OCI-LY7 (cell line): ENCODE measurements around the gene FCAR. TPM values are rescaled to one million over a fixed set of nuclear protein-coding genes. Genes with fewer than 3 reads are reported as not detected.
"Not testable (repeated sequence)": the region's sequence is repeated elsewhere in the genome, so short reads cannot be mapped to it uniquely, and the experiment has no call there.

Experiments
- Bru-seq: library from RNA; stranded (reverse); fragments of 400-500 nt; gene quantifications from one replicate; lab custom pipeline; 2021; lab: Mats Ljungman, UMichigan
- BruChase-seq, 2 experiments: library from RNA; stranded (reverse); fragments of 400-500 nt; gene quantifications; one replicate each; lab custom pipeline; 2021; lab: Mats Ljungman, UMichigan
- BruUV-seq: library from RNA; stranded (reverse); fragments of 400-500 nt; replicated peaks from 2 replicates; lab custom pipeline; 2021; lab: Mats Ljungman, UMichigan
- CTCF ChIA-PET: fragments of 300-600 bp; sonication (Branson Sonifier 250); formaldehyde crosslinking; loops from one replicate; lab custom pipeline; 2022; ENCODE audit warnings: antibody characterized with exemption; ENCODE audit not compliant: unreplicated experiment; lab: Charles Lee
- POLR2A ChIA-PET: fragments of 300-600 bp; sonication (Branson Sonifier 250); formaldehyde crosslinking; loops from one replicate; lab custom pipeline; 2022; ENCODE audit warnings: antibody characterized with exemption; lab: Charles Lee
- DNase-seq: peaks from one replicate; pipeline ENCODE4 v3.0.0-alpha.2; 2015; ENCODE audit warnings: low spot score
- H2AFZ ChIP-seq: fragments of 200-600 bp; sonication (generic), shearing (Covaris generic); 2 replicates; pipeline ENCODE4 v1.6.1; 2014; ENCODE audit warnings: mild to moderate bottlenecking, antibody characterized with exemption, low read length, moderate library complexity
- H3K27ac ChIP-seq: fragments of 200-600 bp; sonication (generic); 2 replicates; pipeline ENCODE4 v1.5.1; 2014; ENCODE audit warnings: mixed run types, low read depth, mild to moderate bottlenecking, moderate library complexity, low read length, inconsistent platforms; ENCODE audit not compliant: poor library complexity, severe bottlenecking
- H3K36me3 ChIP-seq: fragments of 200-600 bp; sonication (generic); 2 replicates; pipeline ENCODE4 v1.6.1; 2014; ENCODE audit warnings: mild to moderate bottlenecking, antibody characterized with exemption, low read length, moderate library complexity, mixed read lengths; ENCODE audit not compliant: insufficient read depth
- H3K4me1 ChIP-seq: fragments of 200-600 bp; sonication (generic); 2 replicates; pipeline ENCODE4 v1.5.1; 2014; ENCODE audit warnings: mild to moderate bottlenecking, low read length; ENCODE audit not compliant: insufficient read depth, poor library complexity, severe bottlenecking
- H3K4me2 ChIP-seq: fragments of 200-600 bp; sonication (generic); 2 replicates; pipeline ENCODE4 v1.6.1; 2014; ENCODE audit warnings: mild to moderate bottlenecking, low read length
- H3K4me3 ChIP-seq: fragments of 200-600 bp; sonication (generic); 2 replicates; pipeline ENCODE4 v1.5.1; 2014; ENCODE audit warnings: mild to moderate bottlenecking, low read depth, low read length; ENCODE audit not compliant: poor library complexity, severe bottlenecking
- H3K79me2 ChIP-seq: fragments of 200-600 bp; sonication (generic); 2 replicates; pipeline ENCODE4 v1.6.1; 2016; ENCODE audit warnings: low read depth, mild to moderate bottlenecking, low read length, moderate library complexity, mixed read lengths; ENCODE audit not compliant: insufficient read depth
- H3K9me2 ChIP-seq: fragments of 200-600 bp; sonication (generic); 2 replicates; pipeline ENCODE4 v1.6.1; 2016; ENCODE audit warnings: mild to moderate bottlenecking, low read length, mixed read lengths; ENCODE audit not compliant: insufficient read depth
- H3K9me3 ChIP-seq: fragments of 200-600 bp; sonication (generic); 2 replicates; pipeline ENCODE4 v1.6.1; 2014; ENCODE audit warnings: mild to moderate bottlenecking, mixed run types, low read length, mixed read lengths
- H4K20me1 ChIP-seq: fragments of 200-600 bp; sonication (generic); 2 replicates; pipeline ENCODE4 v1.6.1; 2014; ENCODE audit warnings: mild to moderate bottlenecking, antibody characterized with exemption, low read length, moderate library complexity, mixed read lengths; ENCODE audit not compliant: insufficient read depth
- EZH2phosphoT487 ChIP-seq: fragments of 200-600 bp; sonication (generic); IDR thresholded peaks from 2 replicates; pipeline ENCODE4 v1.6.1; 2018; ENCODE audit warnings: low read depth, borderline replicate concordance, mild to moderate bottlenecking, mixed run types, antibody characterized with exemption, low read length, moderate library complexity, mixed read lengths
- intact Hi-C: fragments of 100-400 bp; cut with micrococcal nuclease; formaldehyde crosslinking; loops from one replicate; pipeline ENCODE4 v1.10.0; 2022; ENCODE audit not compliant: unreplicated experiment
- long read RNA-seq: library from polyadenylated mRNA; stranded (forward); transcript quantifications from one replicate; pipeline ENCODE4 v2.0.0, GENCODE V29; 2022
- total RNA-seq, 2 experiments: library from RNA; depleted of rRNA in 1 of 2; stranded (reverse); fragments of >200 nt in 1 of 2; shearing (Covaris generic) in 1 of 2; gene quantifications; 2 replicates each; pipeline ENCODE4 v1.2.3, GENCODE V29; 2014 to 2022
- TF ChIP-seq, protein P1 (sequence below): fragments of 200-600 bp; sonication (generic); conservative IDR thresholded peaks from 2 replicates; pipeline ENCODE4 v1.5.1; 2014; ENCODE audit warnings: mild to moderate bottlenecking, antibody characterized with exemption, low read length, moderate library complexity, mixed read lengths

FCAR gene
- total RNA-seq (2014; rRNA removed; shearing (Covaris generic)) (not detected in 2 replicates), total RNA-seq (2022) (not detected in 2 replicates), Bru-seq, nascent RNA (not detected), BruChase-seq, experiment 1, labeled RNA remaining after a 6-hour chase (not detected), BruChase-seq, experiment 2, labeled RNA remaining after a 2-hour chase (not detected)
- long read RNA-seq = 0 reads

DNA sequence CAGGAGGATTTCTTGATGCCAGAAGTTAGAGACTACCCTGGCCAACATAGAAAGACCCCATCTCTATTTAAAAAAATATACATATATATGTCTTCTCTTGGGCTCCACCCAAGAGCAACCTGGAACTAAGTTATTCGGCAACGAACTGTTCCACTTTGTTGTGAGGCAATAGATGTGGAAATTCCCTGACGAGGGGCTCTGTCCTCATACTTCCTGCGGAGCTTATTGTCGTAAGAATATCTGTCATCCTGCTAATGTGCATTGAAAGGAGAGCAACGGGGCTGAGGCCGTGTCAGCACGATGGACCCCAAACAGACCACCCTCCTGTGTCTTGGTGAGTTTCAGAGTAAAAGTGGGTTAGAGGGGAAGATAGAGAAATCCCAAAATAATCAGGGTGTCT, at the start of gene FCAR:
Gene FCAR (plus strand): TSS at position 246 of the 400 bp plus-strand sequence. CDS start 55 bp downstream, at position 301.
- BruUV-seq = no TSS peak
- H3K9me3 ChIP-seq = no peaks in the 10 kb centered on the region
- H3K36me3 ChIP-seq = no peaks in the 10 kb centered on the region
- no peak for DNase-seq
- no peak within 1 kb of the TSS for H2AFZ ChIP-seq
- CTCF ChIA-PET = no interaction called here
- TF ChIP-seq, protein P1, sequence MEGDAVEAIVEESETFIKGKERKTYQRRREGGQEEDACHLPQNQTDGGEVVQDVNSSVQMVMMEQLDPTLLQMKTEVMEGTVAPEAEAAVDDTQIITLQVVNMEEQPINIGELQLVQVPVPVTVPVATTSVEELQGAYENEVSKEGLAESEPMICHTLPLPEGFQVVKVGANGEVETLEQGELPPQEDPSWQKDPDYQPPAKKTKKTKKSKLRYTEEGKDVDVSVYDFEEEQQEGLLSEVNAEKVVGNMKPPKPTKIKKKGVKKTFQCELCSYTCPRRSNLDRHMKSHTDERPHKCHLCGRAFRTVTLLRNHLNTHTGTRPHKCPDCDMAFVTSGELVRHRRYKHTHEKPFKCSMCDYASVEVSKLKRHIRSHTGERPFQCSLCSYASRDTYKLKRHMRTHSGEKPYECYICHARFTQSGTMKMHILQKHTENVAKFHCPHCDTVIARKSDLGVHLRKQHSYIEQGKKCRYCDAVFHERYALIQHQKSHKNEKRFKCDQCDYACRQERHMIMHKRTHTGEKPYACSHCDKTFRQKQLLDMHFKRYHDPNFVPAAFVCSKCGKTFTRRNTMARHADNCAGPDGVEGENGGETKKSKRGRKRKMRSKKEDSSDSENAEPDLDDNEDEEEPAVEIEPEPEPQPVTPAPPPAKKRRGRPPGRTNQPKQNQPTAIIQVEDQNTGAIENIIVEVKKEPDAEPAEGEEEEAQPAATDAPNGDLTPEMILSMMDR = no peak
- TF ChIP-seq EZH2phosphoT487 = no peak
- H4K20me1 ChIP-seq = no peaks in the 10 kb centered on the region
- no peak within 1 kb of the TSS for H3K4me3 ChIP-seq
- no peak within 1 kb of the TSS for H3K4me2 ChIP-seq
- no peaks in the 10 kb centered on the region for H3K9me2 ChIP-seq
- intact Hi-C loops = no loop called here
- no peaks in the 10 kb centered on the region for H3K79me2 ChIP-seq
- H3K27ac ChIP-seq = no peak within 1 kb of the TSS
- H3K4me1 ChIP-seq = peaks cover 7% of the 10 kb centered on the region
- POLR2A ChIA-PET = no interaction called here

DNA sequence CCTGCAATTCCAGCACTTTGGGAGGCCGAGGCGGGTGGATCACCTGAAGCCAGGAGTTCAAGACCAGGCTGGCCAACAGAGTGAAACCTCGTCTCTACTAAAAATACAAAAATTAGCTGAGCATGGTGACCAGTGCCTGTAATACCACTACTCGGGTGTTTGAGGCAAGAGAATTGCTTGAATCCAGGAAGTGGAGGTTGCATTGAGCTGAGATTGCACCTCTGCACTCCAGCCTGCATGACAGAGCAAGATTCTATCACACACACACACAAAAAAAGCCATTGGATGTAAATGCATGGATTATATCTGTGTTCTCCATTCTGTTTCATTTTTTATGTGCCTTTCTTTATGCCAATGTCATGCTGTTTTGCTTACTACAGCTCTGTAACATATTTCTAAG, 49.6 kb upstream of the FCAR start:
- H3K9me3 ChIP-seq, H4K20me1 ChIP-seq, DNase-seq, H2AFZ ChIP-seq, H3K4me3 ChIP-seq, intact Hi-C loops, CTCF ChIA-PET, H3K4me2 ChIP-seq, H3K9me2 ChIP-seq, BruUV-seq, H3K36me3 ChIP-seq, H3K79me2 ChIP-seq, H3K27ac ChIP-seq, H3K4me1 ChIP-seq, POLR2A ChIA-PET: not testable (repeated sequence)

DNA sequence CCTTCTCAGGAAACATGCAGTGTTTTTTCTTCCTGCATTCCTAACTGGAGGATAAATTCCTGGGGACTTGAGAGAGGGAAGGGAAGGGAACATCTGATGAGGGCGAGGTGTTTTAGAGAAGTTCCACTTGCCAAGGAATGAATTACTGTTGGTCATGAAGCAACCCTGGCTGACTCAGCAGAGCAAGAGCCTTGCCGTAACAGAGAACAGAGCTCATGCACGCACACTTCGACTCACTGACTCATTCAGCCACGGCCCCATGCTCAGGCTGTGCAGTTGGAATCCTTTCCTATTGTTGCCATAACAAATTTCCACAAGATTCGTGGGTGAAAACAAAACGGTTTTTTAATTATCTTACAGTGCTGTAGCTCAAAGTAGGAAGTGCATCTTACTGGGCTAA, 48.7 kb upstream of the FCAR start:
- H3K36me3 ChIP-seq, CTCF ChIA-PET, BruUV-seq: not testable (repeated sequence)

DNA sequence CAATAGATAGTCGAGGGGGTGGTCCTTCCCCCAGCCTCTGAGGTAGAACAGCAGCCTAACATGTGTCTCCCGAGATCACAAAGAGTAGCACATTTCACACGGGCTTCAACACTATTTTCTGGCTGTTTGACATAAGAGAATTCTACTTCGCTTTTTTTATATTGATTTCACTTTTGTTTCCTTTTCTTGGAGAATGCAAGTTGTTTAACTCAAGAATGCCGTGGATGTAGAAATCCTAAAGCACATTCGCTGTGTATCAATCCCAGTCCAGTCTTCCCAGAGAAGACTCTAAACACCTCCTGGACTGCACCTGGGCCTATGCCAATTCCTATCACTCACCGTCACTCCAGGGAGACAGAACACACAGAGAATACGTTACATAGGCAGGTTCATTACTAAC, 46.0 kb upstream of the FCAR start:
- DNase-seq = not testable (repeated sequence)

More for the DNA sequence above, 48.7 kb upstream of the FCAR start:
- H2AFZ ChIP-seq, H3K79me2 ChIP-seq, H3K4me3 ChIP-seq, H4K20me1 ChIP-seq, DNase-seq, intact Hi-C loops, H3K4me2 ChIP-seq, H3K4me1 ChIP-seq, H3K9me3 ChIP-seq, POLR2A ChIA-PET, H3K9me2 ChIP-seq, H3K27ac ChIP-seq: not testable (repeated sequence)

DNA sequence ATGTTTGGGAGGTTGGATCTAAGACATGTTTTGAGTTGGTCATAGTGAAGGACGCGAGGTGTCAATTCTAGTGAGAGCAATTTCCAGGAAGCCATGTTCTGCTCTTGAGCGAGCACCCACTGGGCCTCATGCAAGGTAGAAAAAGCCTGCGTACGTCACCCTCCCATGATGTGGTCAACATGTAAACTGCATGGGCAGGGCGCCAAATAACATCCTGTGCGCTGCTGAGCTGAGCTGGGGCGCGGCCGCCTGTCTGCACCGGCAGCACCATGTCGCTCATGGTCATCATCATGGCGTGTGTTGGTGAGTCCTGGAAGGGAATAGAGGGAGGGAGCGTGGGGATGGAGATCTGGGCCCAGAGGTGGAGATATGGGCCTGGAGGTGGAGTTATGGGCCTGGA, 41.5 kb upstream of the FCAR start, which contains the start of gene KIR2DS4:
Gene KIR2DS4 (plus strand): TSS at position 181 of the 400 bp plus-strand sequence.
- H3K9me3 ChIP-seq, H3K4me3 ChIP-seq, H3K4me2 ChIP-seq, H3K27ac ChIP-seq, BruUV-seq, H4K20me1 ChIP-seq, H3K9me2 ChIP-seq, H2AFZ ChIP-seq, DNase-seq, H3K4me1 ChIP-seq, H3K36me3 ChIP-seq, intact Hi-C loops, CTCF ChIA-PET, H3K79me2 ChIP-seq, POLR2A ChIA-PET: not testable (repeated sequence)

More for the DNA sequence above, 46.0 kb upstream of the FCAR start:
- H2AFZ ChIP-seq, BruUV-seq, H3K4me3 ChIP-seq, POLR2A ChIA-PET, H4K20me1 ChIP-seq, H3K79me2 ChIP-seq, H3K27ac ChIP-seq, H3K9me2 ChIP-seq, H3K4me1 ChIP-seq, H3K36me3 ChIP-seq, intact Hi-C loops, H3K9me3 ChIP-seq, CTCF ChIA-PET, H3K4me2 ChIP-seq: not testable (repeated sequence)

DNA sequence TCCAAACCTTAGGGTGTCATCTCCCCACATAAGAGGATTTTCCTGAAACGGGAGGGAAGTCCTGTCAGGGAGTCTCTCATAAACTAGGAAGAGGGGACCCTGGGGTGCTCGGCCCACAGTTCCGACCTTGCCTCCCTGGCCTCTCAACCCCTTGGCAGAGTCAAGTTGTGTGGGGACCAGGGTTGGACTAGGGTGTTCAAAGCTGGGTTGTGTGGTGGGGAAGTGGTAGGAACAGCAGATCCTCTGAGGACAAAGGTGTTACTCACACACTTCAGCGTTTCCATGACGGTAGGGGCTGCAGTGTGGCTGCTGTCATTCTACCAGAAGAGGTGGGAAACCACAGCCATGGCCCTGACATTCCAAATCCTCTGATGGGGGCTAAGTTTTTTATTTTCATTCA, 38.9 kb upstream of the FCAR start:
- H3K79me2 ChIP-seq, H3K9me3 ChIP-seq, H4K20me1 ChIP-seq, H3K9me2 ChIP-seq, H2AFZ ChIP-seq, H3K4me1 ChIP-seq, POLR2A ChIA-PET, H3K4me3 ChIP-seq, DNase-seq, intact Hi-C loops, H3K4me2 ChIP-seq, CTCF ChIA-PET, H3K27ac ChIP-seq, BruUV-seq, H3K36me3 ChIP-seq: not testable (repeated sequence)
